Liver (tissue), 9 donors: ENCODE measurements around the gene PEX5L. TPM values are rescaled to one million over a fixed set of nuclear protein-coding genes. Genes with fewer than 3 reads are reported as not detected.

Experiments
- DNase-seq: peaks from one replicate; pipeline ENCODE4 v3.0.0-alpha.2; 2017; ENCODE audit warnings: low spot score
- H3K27ac ChIP-seq, 2 donors: one replicate each; pipeline ENCODE4 v1.7.0; 2013; ENCODE audit warnings: inconsistent platforms in 2 of 2, low read length in 2 of 2, control low read depth in 1 of 2, low read depth in 1 of 2, mild to moderate bottlenecking in 1 of 2
- H3K27me3 ChIP-seq, 4 donors: one replicate each; pipeline versions ENCODE4 v1.6.1 to v1.7.0; 2013; ENCODE audit warnings: low read length in 3 of 4, inconsistent platforms in 1 of 4, mild to moderate bottlenecking in 1 of 4, moderate library complexity in 1 of 4; ENCODE audit not compliant: control insufficient read depth in 4 of 4, insufficient read depth in 4 of 4
- H3K36me3 ChIP-seq, 4 donors: one replicate each; pipeline versions ENCODE4 v1.6.1 to v1.7.0; 2013; ENCODE audit warnings: low read length in 3 of 4, mild to moderate bottlenecking in 3 of 4, low read depth in 1 of 4, moderate library complexity in 1 of 4; ENCODE audit not compliant: control insufficient read depth in 4 of 4, insufficient read depth in 3 of 4
- H3K4me1 ChIP-seq, 4 donors: one replicate each; pipeline versions ENCODE4 v1.6.1 to v1.7.0; 2013; ENCODE audit warnings: low read length in 3 of 4, mild to moderate bottlenecking in 3 of 4, moderate library complexity in 1 of 4; ENCODE audit not compliant: control insufficient read depth in 4 of 4, insufficient read depth in 4 of 4
- H3K4me3 ChIP-seq, 3 donors: one replicate each; pipeline versions ENCODE4 v1.6.1 to v1.7.0; 2013; ENCODE audit warnings: low read length in 3 of 3, control low read depth in 1 of 3, low read depth in 1 of 3, mild to moderate bottlenecking in 1 of 3
- H3K9ac ChIP-seq, 2 donors: one replicate each; pipeline ENCODE4 v1.7.0; 2013; ENCODE audit warnings: low read length in 2 of 2, mild to moderate bottlenecking in 2 of 2, moderate library complexity in 2 of 2, control low read depth in 1 of 2, low read depth in 1 of 2
- H3K9me3 ChIP-seq, 4 donors: one replicate each; pipeline versions ENCODE4 v1.6.1 to v1.7.0; 2013; ENCODE audit warnings: low read length in 3 of 4; ENCODE audit not compliant: control insufficient read depth in 4 of 4
- ATF3 ChIP-seq: IDR thresholded peaks from 2 replicates; pipeline ENCODE4 v1.6.1; 2016; ENCODE audit warnings: antibody characterized with exemption
- CTCF ChIP-seq: fragments of 150-350 bp; IDR thresholded peaks from 2 replicates; pipeline ENCODE4 v1.5.1; 2017; ENCODE audit warnings: improper control_type of control experiment, low read depth, low read length; ENCODE audit not compliant: missing input control
- EGR1 ChIP-seq, 2 donors: IDR thresholded peaks; 2 replicates each; pipeline ENCODE4 v1.6.1; 2016 to 2018; ENCODE audit warnings: antibody characterized with exemption in 2 of 2, low read depth in 2 of 2
- FOXA1 ChIP-seq: IDR thresholded peaks from 2 replicates; pipeline ENCODE4 v1.6.1; 2016; ENCODE audit warnings: antibody characterized with exemption
- FOXA2 ChIP-seq: IDR thresholded peaks from 2 replicates; pipeline ENCODE4 v1.6.1; 2016; ENCODE audit warnings: antibody characterized with exemption
- GABPA ChIP-seq, 2 donors: IDR thresholded peaks in 1 of 2; conservative IDR thresholded peaks in 1 of 2; 2 replicates each; pipeline ENCODE4 v1.6.1; 2016; ENCODE audit warnings: antibody characterized with exemption in 2 of 2, mild to moderate bottlenecking in 1 of 2, moderate library complexity in 1 of 2
- HNF4A ChIP-seq, 2 donors: conservative IDR thresholded peaks; 2 replicates each; pipeline ENCODE4 v1.6.1; 2016; ENCODE audit warnings: antibody characterized with exemption in 2 of 2, mild to moderate bottlenecking in 2 of 2
- HNF4G ChIP-seq: IDR thresholded peaks from 2 replicates; pipeline ENCODE4 v1.6.1; 2016; ENCODE audit warnings: antibody characterized with exemption
- JUND ChIP-seq, 2 donors: IDR thresholded peaks; 2 replicates each; pipeline ENCODE4 v1.6.1; 2016; ENCODE audit warnings: antibody characterized with exemption in 2 of 2
- MAX ChIP-seq: IDR thresholded peaks from 2 replicates; pipeline ENCODE4 v1.6.1; 2016; ENCODE audit warnings: antibody characterized with exemption
- NR2F2 ChIP-seq: IDR thresholded peaks from 2 replicates; pipeline ENCODE4 v1.6.1; 2016; ENCODE audit warnings: antibody characterized with exemption
- RAD21 ChIP-seq, 2 donors: IDR thresholded peaks; 2 replicates each; pipeline ENCODE4 v1.6.1; 2016; ENCODE audit warnings: antibody characterized with exemption in 2 of 2, mild to moderate bottlenecking in 2 of 2
- RXRA ChIP-seq, 2 donors: IDR thresholded peaks; 2 replicates each; pipeline ENCODE4 v1.6.1; 2017 to 2018; ENCODE audit warnings: antibody characterized with exemption in 2 of 2, mild to moderate bottlenecking in 1 of 2
- SP1 ChIP-seq: IDR thresholded peaks from 2 replicates; pipeline ENCODE4 v1.6.1; 2018; ENCODE audit warnings: antibody characterized with exemption, mild to moderate bottlenecking
- TAF1 ChIP-seq: conservative IDR thresholded peaks from 2 replicates; pipeline ENCODE4 v1.6.1; 2016; ENCODE audit warnings: antibody characterized with exemption, mild to moderate bottlenecking
- YY1 ChIP-seq: IDR thresholded peaks from 2 replicates; pipeline ENCODE4 v1.6.1; 2016; ENCODE audit warnings: antibody characterized with exemption, mild to moderate bottlenecking
- ZBTB33 ChIP-seq: IDR thresholded peaks from 2 replicates; pipeline ENCODE4 v1.6.1; 2016; ENCODE audit warnings: antibody characterized with exemption
- WGBS: extraction: QIAGEN DNeasy Blood & Tissue Kit; methylation state at CpG from one replicate; pipeline ENCODE4 v1.1.7; 2013; 5-methylcytosine and 5-hydroxymethylcytosine counted together
- polyA plus RNA-seq, 2 donors: library from polyadenylated mRNA; stranded (reverse) in 1 of 2; unstranded in 1 of 2; fragments of 200-250 nt in 1 of 2; fragments of >200 nt in 1 of 2; fragmentation: Nextera tagmentation in 1 of 2; extraction: Ambion mirVana in 1 of 2; gene quantifications; one replicate each; pipeline versions ENCODE4 v1.2.1 to v1.2.3, GENCODE V29; 2013 to 2015
- total RNA-seq, 2 donors: library from RNA; depleted of rRNA; stranded (reverse); fragments of >200 nt; gene quantifications; one replicate each; pipeline ENCODE4 v1.2.3, GENCODE V29; 2014
- TF ChIP-seq, protein P1 (sequence below): IDR thresholded peaks from 2 replicates; pipeline ENCODE4 v1.6.1; 2016; ENCODE audit warnings: antibody characterized with exemption, mild to moderate bottlenecking
- donor health status: healthy.
- donor health status: healthy.
- donor health status: healthy.
- donor health status: healthy.
- donor health status: healthy.

PEX5L gene
- total and polyA plus RNA-seq, 4 donors = 0.03 TPM; not detected in 3

GRCh38 chr3:179942553-179943075 lies 94.1 kb downstream of the PEX5L start:
- DNase-seq = no peak
- Histone ChIP-seq H3K27me3 (peaks cover 0 to 7% (median 3%) of the 10 kb centered on the region in 4 donors), H3K36me3 (no peaks in the 10 kb centered on the region), H3K9me3 (no peaks in the 10 kb centered on the region), H3K4me3 (no peak overlapping the region), H3K9ac (no peak overlapping the region), H3K4me1 (no peaks in the 10 kb centered on the region), H3K27ac (no peak overlapping the region)
- TF ChIP-seq FOXA1 (no peak), GABPA (IDR thresholded peaks at IDR 0.05 in 1 of 2, conservative IDR thresholded peaks at IDR 0.05 in 1 of 2) (no peak), MAX (no peak), SP1 (no peak), FOXA2 (no peak), CTCF (no peak), HNF4A (conservative IDR thresholded peaks at IDR 0.05) (no peak)
- TF ChIP-seq, protein P1, sequence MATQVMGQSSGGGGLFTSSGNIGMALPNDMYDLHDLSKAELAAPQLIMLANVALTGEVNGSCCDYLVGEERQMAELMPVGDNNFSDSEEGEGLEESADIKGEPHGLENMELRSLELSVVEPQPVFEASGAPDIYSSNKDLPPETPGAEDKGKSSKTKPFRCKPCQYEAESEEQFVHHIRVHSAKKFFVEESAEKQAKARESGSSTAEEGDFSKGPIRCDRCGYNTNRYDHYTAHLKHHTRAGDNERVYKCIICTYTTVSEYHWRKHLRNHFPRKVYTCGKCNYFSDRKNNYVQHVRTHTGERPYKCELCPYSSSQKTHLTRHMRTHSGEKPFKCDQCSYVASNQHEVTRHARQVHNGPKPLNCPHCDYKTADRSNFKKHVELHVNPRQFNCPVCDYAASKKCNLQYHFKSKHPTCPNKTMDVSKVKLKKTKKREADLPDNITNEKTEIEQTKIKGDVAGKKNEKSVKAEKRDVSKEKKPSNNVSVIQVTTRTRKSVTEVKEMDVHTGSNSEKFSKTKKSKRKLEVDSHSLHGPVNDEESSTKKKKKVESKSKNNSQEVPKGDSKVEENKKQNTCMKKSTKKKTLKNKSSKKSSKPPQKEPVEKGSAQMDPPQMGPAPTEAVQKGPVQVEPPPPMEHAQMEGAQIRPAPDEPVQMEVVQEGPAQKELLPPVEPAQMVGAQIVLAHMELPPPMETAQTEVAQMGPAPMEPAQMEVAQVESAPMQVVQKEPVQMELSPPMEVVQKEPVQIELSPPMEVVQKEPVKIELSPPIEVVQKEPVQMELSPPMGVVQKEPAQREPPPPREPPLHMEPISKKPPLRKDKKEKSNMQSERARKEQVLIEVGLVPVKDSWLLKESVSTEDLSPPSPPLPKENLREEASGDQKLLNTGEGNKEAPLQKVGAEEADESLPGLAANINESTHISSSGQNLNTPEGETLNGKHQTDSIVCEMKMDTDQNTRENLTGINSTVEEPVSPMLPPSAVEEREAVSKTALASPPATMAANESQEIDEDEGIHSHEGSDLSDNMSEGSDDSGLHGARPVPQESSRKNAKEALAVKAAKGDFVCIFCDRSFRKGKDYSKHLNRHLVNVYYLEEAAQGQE = no peak
- 45% methylated on average over 11 of the region's 11 CpGs for WGBS

DNA sequence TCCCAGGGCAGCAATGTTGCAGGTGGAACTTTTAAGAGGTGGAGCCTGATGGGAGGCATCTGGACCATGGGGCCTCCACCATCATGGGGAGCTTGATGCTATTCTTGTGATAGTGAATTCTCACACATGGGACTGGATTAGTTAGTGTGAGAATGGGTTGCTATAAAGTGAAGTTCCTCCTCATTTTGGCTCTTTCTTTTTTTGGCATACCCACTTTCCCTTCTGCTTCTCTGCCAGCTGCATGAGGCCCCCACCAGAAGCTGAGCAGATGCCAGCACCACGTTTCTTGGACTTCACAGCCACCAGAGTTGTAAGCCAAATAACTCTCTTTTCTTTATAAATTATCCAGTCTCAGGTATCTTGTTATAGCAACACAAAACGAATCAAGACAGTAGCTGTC lies 101.0 kb downstream of the PEX5L start:
- H3K36me3 ChIP-seq = no peaks in the 10 kb centered on the region
- H3K4me1 ChIP-seq = no peaks in the 10 kb centered on the region
- no peak for DNase-seq
- 48% methylated on average over 2 of the region's 2 CpGs for WGBS
- no peak overlapping the region for H3K9ac ChIP-seq
- H3K27ac ChIP-seq = no peak overlapping the region
- H3K4me3 ChIP-seq = no peak overlapping the region
- H3K27me3 ChIP-seq = peaks cover 0 to 7% (median 2%) of the 10 kb centered on the region in 4 donors
- peaks cover 0 to 2% (median 0%) of the 10 kb centered on the region in 4 donors for H3K9me3 ChIP-seq
- TF ChIP-seq FOXA2 = no peak
- TF ChIP-seq CTCF = no peak
- no peak for TF ChIP-seq JUND (IDR thresholded peaks at IDR 0.05)
- no peak for TF ChIP-seq HNF4A (conservative IDR thresholded peaks at IDR 0.05)
- TF ChIP-seq RXRA (IDR thresholded peaks at IDR 0.05) = no peak
- TF ChIP-seq, protein P1 = no peak
- no peak for TF ChIP-seq NR2F2
- no peak for TF ChIP-seq YY1
- no peak for TF ChIP-seq ZBTB33
- TF ChIP-seq TAF1 = no peak
- TF ChIP-seq ATF3 = no peak
- TF ChIP-seq RAD21 (IDR thresholded peaks at IDR 0.05) = no peak
- TF ChIP-seq FOXA1 = no peak
- TF ChIP-seq GABPA (IDR thresholded peaks at IDR 0.05 in 1 of 2, conservative IDR thresholded peaks at IDR 0.05 in 1 of 2) = no peak
- no peak for TF ChIP-seq EGR1 (IDR thresholded peaks at IDR 0.05; ENCODE audit: low read depth in 2 of 2)
- TF ChIP-seq HNF4G = no peak
